Neural cell (in vitro differentiated cells): ENCODE measurements around the gene COA4. TPM values are rescaled to one million over a fixed set of nuclear protein-coding genes. Genes with fewer than 3 reads are reported as not detected.

Experiments
- H2AFZ ChIP-seq: fragments of 200-600, 300-800 bp; sonication (generic), shearing (Covaris generic); 2 replicates; pipeline ENCODE4 v1.6.0; 2014; ENCODE audit warnings: low read depth, mild to moderate bottlenecking, antibody characterized with exemption, low read length, moderate library complexity
- H3F3A ChIP-seq: fragments of 200-600 bp; shearing (Covaris generic); 2 replicates; pipeline ENCODE4 v1.6.1; 2016; ENCODE audit warnings: mild to moderate bottlenecking, moderate library complexity, mixed read lengths, antibody characterized with exemption, low read length; ENCODE audit not compliant: insufficient read depth, poor library complexity, severe bottlenecking
- H3K27ac ChIP-seq: fragments of 200-600, 300-800 bp; sonication (generic), shearing (Covaris generic); 2 replicates; pipeline ENCODE4 v1.5.1; 2014; ENCODE audit warnings: mild to moderate bottlenecking, low read length, moderate library complexity
- H3K27me3 ChIP-seq: fragments of 300-800, 200-600 bp; sonication (generic), shearing (Covaris generic); 2 replicates; pipeline ENCODE4 v1.6.0; 2014; ENCODE audit warnings: mild to moderate bottlenecking, low read depth, low read length, moderate library complexity; ENCODE audit not compliant: insufficient read depth
- H3K36me3 ChIP-seq: fragments of 300-800, 200-600 bp; sonication (generic), shearing (Covaris generic); 2 replicates; pipeline ENCODE4 v1.5.1; 2014; ENCODE audit warnings: mild to moderate bottlenecking, antibody characterized with exemption, low read length, moderate library complexity; ENCODE audit not compliant: insufficient read depth
- H3K4me2 ChIP-seq: fragments of 300-800, 200-600 bp; sonication (generic), shearing (Covaris generic); 2 replicates; pipeline ENCODE4 v1.6.0; 2014; ENCODE audit warnings: mild to moderate bottlenecking, low read length
- H3K4me3 ChIP-seq: fragments of 300-800, 200-600 bp; sonication (generic), shearing (Covaris generic); 2 replicates; pipeline ENCODE4 v1.5.1; 2014; ENCODE audit warnings: mild to moderate bottlenecking, low read length, moderate library complexity
- H3K79me2 ChIP-seq: fragments of 200-600 bp; shearing (Covaris generic); replicated peaks from 2 replicates; pipeline ENCODE4 v1.6.0; 2014; ENCODE audit warnings: mild to moderate bottlenecking, low read length, moderate library complexity; ENCODE audit not compliant: insufficient read depth
- H3K9ac ChIP-seq: fragments of 300-800, 200-600 bp; sonication (generic), shearing (Covaris generic); 2 replicates; pipeline ENCODE4 v1.6.1; 2016; ENCODE audit warnings: mild to moderate bottlenecking, low read length, mixed read lengths
- H3K9me2 ChIP-seq: fragments of 200-600 bp; shearing (Covaris generic); 2 replicates; pipeline ENCODE4 v1.6.1; 2016; ENCODE audit warnings: mild to moderate bottlenecking, low read length, mixed read lengths; ENCODE audit not compliant: insufficient read depth
- H3K9me3 ChIP-seq: fragments of 200-600, 300-800 bp; sonication (generic), shearing (Covaris generic); 2 replicates; pipeline ENCODE4 v1.6.1; 2016; ENCODE audit warnings: mild to moderate bottlenecking, mixed run types, low read length, moderate library complexity, mixed read lengths
- H4K20me1 ChIP-seq: fragments of 200-600 bp; shearing (Covaris generic); 2 replicates; pipeline ENCODE4 v1.6.1; 2016; ENCODE audit warnings: mild to moderate bottlenecking, mixed run types; ENCODE audit not compliant: insufficient read depth
- CTCF ChIP-seq: fragments of 450-650 bp; IDR thresholded peaks from 2 replicates; pipeline ENCODE4 v1.5.1; 2014; ENCODE audit warnings: antibody characterized with exemption, mild to moderate bottlenecking, moderate library complexity; ENCODE audit not compliant: poor library complexity, severe bottlenecking
- EP300 ChIP-seq: fragments of 450-650 bp; conservative IDR thresholded peaks from 2 replicates; pipeline ENCODE4 v1.6.1; 2014; ENCODE audit warnings: antibody characterized with exemption, mild to moderate bottlenecking, moderate library complexity; ENCODE audit not compliant: poor library complexity, severe bottlenecking
- EZH2 ChIP-seq: fragments of 200-600, 300-800 bp; shearing (Covaris generic), sonication (generic); IDR thresholded peaks from 2 replicates; pipeline ENCODE4 v1.6.1; 2014; ENCODE audit warnings: antibody characterized with exemption, low read length, borderline replicate concordance, mild to moderate bottlenecking; ENCODE audit not compliant: insufficient read depth, poor library complexity, severe bottlenecking
- MXI1 ChIP-seq: fragments of 450-650 bp; conservative IDR thresholded peaks from 2 replicates; pipeline ENCODE4 v1.6.1; 2014; ENCODE audit warnings: antibody characterized with exemption, mild to moderate bottlenecking; ENCODE audit not compliant: poor library complexity, severe bottlenecking
- POLR2AphosphoS5 ChIP-seq: IDR thresholded peaks from 2 replicates; pipeline ENCODE4 v1.6.1; 2012
- RAD21 ChIP-seq: fragments of 450-650 bp; conservative IDR thresholded peaks from 2 replicates; pipeline ENCODE4 v1.6.1; 2014; ENCODE audit warnings: antibody characterized with exemption, mild to moderate bottlenecking, moderate library complexity
- REST ChIP-seq: IDR thresholded peaks from 2 replicates; pipeline ENCODE4 v1.6.1; 2012; ENCODE audit warnings: borderline replicate concordance
- SMC3 ChIP-seq: fragments of 450-650 bp; conservative IDR thresholded peaks from 2 replicates; pipeline ENCODE4 v1.6.1; 2014; ENCODE audit warnings: antibody characterized with exemption, mild to moderate bottlenecking, moderate library complexity; ENCODE audit not compliant: poor library complexity
- TAF1 ChIP-seq: IDR thresholded peaks from 2 replicates; pipeline ENCODE4 v1.6.1; 2012; ENCODE audit warnings: low read depth
- polyA plus RNA-seq: library from polyadenylated mRNA; depleted of rRNA; stranded (reverse); fragments of >200 nt; gene quantifications from 2 replicates; pipeline ENCODE4 v1.2.3, GENCODE V29; 2014

Gene COA4
- polyA plus RNA-seq, 1 donor from 2014 or later, result 108 TPM

GRCh38 chr11:73916435-73916834 is 39.8 kb upstream of the COA4 start:
- H3K4me3 ChIP-seq, result no peak overlapping the region
- no peak overlapping the region for H3K27ac ChIP-seq
- H3K9me3 ChIP-seq, result no peaks in the 10 kb centered on the region
- no peaks in the 10 kb centered on the region for H3K27me3 ChIP-seq
- no peak overlapping the region for H3K4me2 ChIP-seq
- no peaks in the 10 kb centered on the region for H3K79me2 ChIP-seq
- no peaks in the 10 kb centered on the region for H3K9me2 ChIP-seq
- TF ChIP-seq POLR2AphosphoS5, result no peak
- no peak for TF ChIP-seq SMC3
- no peak for TF ChIP-seq REST
- TF ChIP-seq MXI1, result no peak
- no peak for TF ChIP-seq CTCF
- TF ChIP-seq RAD21, result no peak
- TF ChIP-seq TAF1, result no peak
- no peak for TF ChIP-seq EP300
- no peak for TF ChIP-seq EZH2
- no peak overlapping the region for H2AFZ ChIP-seq
- no peaks in the 10 kb centered on the region for H4K20me1 ChIP-seq
- no peak overlapping the region for H3K9ac ChIP-seq
- H3K36me3 ChIP-seq, result peaks cover 10% of the 10 kb centered on the region
- no peaks in the 10 kb centered on the region for H3F3A ChIP-seq

- Histone ChIP-seq H2AFZ (no peak overlapping the region), H3K36me3 (peaks cover 14% of the 10 kb centered on the region), H3F3A (no peaks in the 10 kb centered on the region), H3K27ac (no peak overlapping the region), H3K9ac (no peak overlapping the region), H3K9me2 (no peaks in the 10 kb centered on the region), H3K79me2 (no peaks in the 10 kb centered on the region), H3K4me3 (no peak overlapping the region), H3K9me3 (no peaks in the 10 kb centered on the region), H3K4me2 (no peak overlapping the region), H4K20me1 (no peaks in the 10 kb centered on the region), H3K27me3 (no peaks in the 10 kb centered on the region)
- TF ChIP-seq POLR2AphosphoS5 (no peak), SMC3 (no peak), RAD21 (no peak), EP300 (no peak), TAF1 (no peak), EZH2 (no peak), MXI1 (no peak), CTCF (no peak), REST (no peak)
Observed at GRCh38 chr11:73914284-73914683, 37.6 kb upstream of the COA4 start.
